Activated T-helper 9 cell treated with anti-CD3 and anti-CD28 coated beads, Interleukin-2, amount 50 U/mL, for 16 hours (primary cell): ENCODE measurements around the gene SGSH.
A peak's percentile ranks its signal among the peaks of the same experiment; 100 is the strongest.
"Not testable (repeated sequence)": the region's sequence is repeated elsewhere in the genome, so short reads cannot be mapped to it uniquely, and the experiment has no call there.

Experiments used
- DNase-seq: peaks from one replicate; pipeline ENCODE4 v3.0.0-alpha.2; 2020; ENCODE audit warnings: low read depth

SGSH gene

DNA sequence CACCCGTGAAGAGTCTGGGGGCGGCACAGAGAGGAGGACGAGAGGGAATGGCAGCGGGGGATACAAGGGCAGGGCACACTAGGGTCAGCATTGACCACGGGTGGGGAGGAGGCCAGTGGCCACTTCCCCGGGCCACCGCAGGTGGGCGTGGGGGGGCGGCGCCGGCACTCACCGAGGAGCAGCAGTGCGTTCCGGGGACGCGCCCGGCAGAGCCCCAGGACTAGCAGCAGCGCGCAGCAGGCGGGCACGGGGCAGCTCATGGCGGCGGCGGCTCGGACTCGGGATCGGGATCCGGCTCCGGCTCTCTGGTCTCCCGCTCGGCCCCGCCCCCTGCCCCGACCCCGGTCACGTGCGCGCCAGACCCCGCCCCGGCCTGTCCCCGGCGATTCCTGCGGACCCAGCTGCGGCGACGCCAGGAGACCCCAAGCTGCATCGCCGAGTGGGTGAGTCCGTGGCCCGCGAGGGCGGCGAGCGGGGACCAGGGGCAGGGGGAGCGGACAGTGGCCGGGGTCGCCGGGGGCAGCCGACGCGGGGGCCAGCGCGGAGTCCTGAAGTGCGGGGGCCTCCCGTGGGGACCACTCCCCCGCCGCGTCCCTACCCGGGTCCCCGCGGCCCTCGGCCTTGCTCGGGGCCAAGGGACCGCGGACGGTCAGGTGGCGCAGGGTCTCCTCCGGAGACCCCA is at the start of gene SGSH, which contains the start of gene SLC26A11:
Gene SGSH, minus strand, starts transcription at position 280 of the 682 bp plus-strand sequence. Its CDS starts 20 bp downstream, at position 260.
Gene SLC26A11, plus strand, starts transcription at position 374 of the 682 bp plus-strand sequence. CDS start 1,134 bp downstream, outside the sequence.
- peak; percentile 49 for DNase-seq

DNA sequence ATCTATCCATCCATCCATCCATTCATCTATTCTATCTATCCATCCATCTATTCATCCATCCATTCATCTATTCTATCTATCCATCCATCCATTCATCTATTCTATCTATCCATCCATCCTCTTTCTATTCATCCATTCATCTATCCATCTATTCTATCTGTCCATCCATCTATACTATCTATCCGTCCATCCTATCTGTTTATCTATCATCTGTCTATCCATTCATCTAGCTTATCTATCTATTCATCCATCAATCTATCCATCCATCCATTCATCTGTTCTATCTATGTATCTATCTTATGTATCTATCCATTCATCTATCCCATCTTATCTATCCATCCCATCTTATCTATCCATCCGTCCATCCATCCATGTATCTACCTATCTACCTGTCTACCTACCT is 49.3 kb upstream of the SGSH start:
- no peak for DNase-seq

DNA sequence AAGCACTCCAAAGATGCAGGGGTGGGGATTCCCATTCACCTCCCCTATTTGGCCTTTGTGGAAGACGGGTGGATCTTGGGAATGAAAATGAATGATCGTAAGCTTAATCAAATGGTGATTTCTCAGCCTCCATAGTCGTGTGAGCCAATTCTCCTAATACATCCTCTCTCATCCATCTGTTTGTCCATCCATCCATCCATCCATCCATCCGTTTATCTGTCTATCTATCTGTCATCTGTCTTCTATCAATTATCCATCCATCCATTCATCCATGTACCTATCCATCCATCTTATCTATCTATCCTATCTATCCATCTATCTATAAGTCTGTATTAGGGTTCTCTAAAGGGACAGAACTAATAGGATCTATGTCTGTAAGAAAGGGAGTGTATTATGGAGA is 48.3 kb upstream of the SGSH start:
- no peak for DNase-seq

GRCh38 chr17:80267391-80267790 is 47.3 kb upstream of the SGSH start:
- DNase-seq = no peak

DNA sequence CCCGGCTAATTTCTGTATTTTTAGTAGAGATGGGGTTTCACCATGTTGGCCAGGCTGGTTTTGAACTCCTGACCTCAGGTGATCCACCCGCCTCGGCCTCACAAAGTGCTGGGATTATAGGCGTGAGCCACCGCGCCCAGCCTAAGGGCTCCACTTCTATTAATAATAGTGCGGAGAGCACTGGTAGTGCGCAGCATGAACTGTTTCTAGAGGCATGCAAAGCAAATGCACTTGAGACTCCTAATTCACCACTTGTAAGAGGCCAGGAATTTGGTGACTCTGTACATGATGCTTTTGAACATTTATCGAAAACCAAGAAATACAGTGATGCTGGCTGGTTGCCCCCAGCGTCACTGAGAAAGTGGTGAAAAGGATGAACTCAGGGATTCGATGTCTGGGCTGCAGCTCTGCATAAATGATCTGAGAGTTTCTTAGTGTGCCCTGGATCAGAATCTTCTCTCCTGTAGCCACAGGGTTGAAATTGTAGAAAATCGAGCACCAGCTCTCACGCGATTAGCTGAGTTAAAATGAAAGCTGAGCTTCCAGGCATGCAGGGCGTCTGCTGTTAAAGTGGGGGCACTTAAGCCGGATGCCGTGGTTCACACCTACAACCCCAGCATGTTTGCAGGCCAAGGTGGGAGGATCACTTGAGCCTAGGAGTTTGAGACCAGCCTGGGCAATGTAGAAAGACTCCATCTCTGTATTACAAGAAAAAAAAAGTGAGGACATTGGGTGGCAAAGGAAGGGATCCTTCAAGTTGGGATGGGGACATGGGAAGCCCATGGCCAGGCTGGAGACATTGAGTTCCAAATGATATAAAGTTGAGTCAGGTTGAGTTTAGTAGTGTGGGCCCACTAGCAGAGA is 45.3 kb upstream of the SGSH start:
- DNase-seq = peak; percentile 65

DNA sequence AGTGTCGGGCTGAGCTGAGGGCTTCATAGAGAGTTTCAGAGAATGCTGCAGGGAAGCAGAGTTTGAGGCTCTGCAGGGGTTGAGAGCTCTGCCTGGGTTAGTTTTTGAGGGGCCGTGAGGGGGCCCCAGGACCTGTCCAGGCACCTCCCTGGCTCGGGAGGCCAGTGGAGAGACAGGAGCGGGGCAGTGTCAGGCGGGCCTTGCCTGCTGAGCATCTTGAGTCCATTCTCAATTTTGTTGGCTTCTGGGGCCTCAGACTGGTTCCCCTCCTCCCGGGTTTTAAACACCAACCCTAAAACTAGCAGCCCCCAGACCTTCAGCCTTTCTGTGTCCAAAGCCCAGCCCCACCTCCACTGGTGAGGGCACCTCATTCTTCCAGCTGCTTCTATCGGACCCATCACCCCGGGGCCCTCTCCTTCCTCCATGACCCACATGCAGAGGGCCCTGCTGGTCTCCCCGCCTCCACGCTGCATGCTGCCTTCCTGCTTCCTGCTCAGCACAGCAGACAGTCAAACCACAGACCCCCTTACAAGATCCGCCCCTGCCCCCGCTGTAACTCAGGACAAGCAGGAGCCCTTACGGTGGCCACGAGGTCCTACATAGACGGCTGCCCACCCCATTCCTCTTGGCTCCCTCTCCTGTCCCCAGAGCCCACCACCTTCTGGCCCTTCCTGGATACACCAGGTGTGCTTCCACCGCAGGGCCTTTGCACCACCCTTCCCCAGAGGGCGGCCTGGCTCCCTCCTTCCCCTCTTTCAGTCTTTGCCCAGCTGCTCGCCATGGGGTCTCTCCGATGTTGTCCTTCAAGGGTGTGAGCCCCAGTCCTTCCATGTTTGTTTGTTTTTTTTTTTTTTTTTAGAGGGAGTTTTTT is 44.3 kb upstream of the SGSH start:
- DNase-seq = peak; percentile 42

DNA sequence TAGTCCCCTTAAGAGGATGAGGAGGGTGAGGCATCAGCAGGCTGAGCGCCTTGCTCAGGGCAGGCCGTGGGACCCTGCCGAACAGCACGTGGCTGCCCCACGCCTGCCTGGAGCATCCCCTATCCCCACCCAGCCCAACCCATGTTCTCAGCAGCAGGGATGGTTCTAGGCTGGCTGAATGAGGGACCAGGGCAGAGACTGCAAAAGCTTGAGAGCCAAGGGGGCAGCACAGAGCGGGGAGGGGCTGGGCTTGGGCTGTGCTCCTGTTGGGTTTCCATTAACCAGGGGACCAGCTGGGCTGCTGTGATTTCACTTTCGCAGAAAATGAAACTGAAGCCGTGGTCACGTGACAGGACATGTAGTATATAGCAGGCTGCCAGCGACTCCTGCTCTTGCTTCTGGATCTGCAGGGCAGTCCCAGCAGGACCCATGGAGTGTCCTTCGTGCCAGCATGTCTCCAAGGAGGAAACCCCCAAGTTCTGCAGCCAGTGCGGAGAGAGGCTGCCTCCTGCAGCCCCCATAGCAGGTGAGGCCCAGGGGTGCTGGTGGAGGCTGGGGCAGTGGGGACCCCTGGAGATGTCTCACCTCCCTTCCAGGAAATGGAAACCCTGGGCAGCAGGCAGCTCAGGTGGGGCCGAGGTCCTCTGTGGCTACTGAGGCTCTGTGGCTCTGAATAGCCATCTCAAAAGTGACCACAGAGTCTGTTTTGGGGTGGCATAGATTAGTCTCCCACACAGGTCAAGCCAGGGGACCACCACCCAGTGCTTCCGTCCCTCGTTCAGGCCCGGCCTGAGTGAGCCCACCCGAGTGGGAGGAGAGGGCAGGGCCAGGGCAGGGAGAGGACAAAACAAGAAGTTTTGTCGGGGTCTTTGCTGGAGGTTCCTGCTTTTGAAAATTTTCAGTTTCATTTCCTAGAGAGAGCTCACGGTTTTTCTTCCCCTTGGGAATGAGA is 43.4 kb upstream of the SGSH start:
- DNase-seq = peak; percentile 76

DNA sequence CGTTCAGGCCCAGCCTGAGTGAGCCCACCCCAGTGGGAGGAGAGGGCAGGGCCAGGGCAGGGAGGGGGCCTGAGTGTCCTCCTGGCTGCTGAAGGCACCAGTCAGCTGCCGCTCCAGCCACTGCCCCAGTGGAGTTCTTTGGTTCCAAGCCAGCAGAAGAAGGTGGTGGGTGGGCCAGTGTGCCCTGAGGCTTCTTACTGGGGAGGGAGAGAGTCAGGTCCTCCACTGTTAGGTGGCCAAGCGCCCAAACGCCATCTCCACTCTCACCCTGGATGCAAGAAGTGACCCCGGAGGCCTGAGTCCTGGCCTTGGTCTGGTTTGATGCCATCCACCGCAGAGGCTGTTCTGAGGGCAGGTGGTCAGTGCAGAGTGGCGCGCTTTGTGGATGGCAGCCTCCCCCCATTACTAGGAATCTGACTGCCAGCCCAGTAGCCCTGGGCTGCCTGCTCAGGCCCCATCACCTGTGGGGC is 42.7 kb upstream of the SGSH start:
- DNase-seq = no peak

- no peak for DNase-seq
Observed at GRCh38 chr17:80262291-80262690, 42.2 kb upstream of the SGSH start.

DNA sequence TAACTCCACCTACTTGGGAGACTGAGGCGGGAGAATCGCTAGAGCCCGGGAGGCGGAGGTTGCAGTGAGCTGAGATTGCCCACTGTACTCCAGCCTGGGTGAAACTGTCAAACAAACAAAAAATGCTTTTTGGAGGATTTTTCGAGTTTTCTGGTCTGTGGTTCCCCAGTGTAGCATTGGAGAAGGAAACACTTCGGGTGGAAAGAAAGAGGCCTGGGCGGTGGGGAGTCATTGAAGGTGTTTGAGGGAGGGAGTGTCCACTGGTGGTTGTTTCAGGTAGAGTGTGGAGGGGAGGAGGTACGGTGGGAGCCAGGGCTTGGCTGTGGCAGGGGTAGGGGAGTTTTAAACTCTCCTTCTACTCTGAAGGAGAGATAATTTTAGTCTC is 41.8 kb upstream of the SGSH start:
- DNase-seq = no peak

DNA sequence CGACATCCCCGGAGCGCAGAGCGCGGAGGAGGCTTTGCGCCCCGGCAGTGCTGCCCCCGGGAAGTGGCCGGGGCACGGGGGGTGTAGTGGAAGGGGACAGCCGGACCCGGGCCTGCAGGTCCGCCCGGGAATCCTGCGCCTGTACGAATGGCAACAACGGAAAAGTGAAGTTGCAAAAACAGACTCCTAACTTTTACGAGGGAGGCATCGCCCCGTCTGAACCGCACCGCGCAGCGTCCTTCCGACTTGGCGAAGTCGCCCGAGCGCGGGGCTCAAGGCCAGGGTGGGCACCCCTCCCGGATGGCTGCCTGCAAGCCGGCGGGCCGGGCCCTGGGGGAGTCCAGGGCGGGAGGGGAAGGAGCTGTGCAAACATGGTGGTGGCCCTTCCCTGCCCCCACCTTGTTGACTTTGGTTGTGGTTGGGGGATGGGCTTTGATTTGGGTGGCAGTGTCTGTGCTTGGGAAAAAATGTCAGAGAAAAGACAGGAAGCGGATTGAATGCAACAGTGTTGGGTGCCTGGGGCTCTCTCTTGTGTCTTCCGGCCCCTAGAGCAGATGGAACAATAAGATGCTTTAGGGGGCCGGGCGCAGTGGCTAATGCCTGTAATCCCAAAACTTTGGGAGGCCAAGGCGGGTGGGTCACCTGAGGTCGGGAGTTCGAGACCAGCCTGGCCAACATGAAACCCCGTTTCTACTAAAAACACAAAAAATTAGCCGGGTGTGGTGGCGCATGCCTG is 41.2 kb upstream of the SGSH start:
- peak; percentile 44 for DNase-seq

GRCh38 chr17:80260791-80261158 is 40.6 kb upstream of the SGSH start, which contains the start of gene RNF213:
TSS of gene RNF213 (plus strand) at chr17:80260852. CDS start at chr17:80263682, 2,830 bp downstream.
- DNase-seq = peak; percentile 46

- DNase-seq = peak; percentile 80
Observed at GRCh38 chr17:80260069-80260535, 40.0 kb upstream of the SGSH start.

GRCh38 chr17:80259457-80260068 is 39.4 kb upstream of the SGSH start:
- no peak for DNase-seq

DNA sequence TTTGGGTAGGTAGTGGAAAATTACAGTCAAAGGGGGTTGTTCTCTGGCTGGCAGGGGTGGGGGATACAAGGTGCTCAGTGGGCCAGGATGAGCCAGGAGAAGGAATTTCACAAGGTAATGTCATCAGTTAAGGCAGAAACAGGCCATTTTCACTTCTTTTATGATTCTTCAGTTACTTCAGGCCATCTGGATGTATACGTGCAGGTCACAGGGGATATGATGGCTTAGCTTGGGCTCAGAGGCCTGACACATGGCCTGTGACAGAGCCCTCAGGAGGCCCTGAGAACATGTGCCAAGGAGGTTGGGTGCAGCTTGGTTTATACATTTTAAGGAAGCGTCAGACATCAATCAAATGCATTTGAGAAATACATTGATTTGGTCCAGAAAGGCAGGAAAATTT is 38.2 kb upstream of the SGSH start:
- not testable (repeated sequence) for DNase-seq

DNA sequence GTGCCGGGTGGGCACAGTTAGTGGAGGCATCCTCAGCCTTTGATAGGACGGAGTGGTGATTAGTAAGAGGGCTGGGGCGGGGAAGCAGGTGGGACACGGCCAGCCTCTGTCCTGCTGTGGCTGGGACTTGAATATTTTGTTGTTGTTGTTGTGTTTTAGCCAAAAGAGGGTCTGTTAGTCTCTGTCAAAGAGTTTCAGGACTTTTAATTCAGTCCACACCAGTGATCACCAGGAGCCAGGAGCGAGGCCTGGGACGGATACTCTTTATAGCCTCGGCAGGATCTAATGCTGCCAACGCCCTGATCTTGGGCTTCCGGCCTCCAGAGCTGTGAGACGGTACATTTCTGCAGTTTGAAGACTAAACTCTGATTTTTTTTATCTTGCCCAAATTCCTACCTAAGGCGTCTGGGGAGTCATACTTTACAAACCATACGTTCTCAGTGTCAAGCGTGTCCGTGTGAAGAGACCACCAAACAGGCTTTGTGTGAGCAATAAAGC is 37.6 kb upstream of the SGSH start:
- no peak for DNase-seq

DNA sequence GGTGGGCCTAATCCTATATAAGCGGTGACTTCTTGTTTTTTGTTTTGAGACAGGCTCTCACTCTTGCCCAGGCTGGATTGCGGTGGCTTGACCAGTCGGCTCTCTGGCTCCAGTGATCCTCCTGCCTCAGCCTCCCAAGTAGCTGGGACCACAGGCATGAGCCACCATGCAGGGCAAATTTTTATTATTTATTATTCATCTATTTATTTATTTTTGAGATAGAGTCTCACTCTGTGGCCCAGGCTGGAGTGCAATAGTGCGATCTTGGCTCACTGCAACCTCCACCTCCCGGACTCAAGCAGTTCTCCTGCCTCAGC is 35.9 kb upstream of the SGSH start:
- no peak for DNase-seq

DNA sequence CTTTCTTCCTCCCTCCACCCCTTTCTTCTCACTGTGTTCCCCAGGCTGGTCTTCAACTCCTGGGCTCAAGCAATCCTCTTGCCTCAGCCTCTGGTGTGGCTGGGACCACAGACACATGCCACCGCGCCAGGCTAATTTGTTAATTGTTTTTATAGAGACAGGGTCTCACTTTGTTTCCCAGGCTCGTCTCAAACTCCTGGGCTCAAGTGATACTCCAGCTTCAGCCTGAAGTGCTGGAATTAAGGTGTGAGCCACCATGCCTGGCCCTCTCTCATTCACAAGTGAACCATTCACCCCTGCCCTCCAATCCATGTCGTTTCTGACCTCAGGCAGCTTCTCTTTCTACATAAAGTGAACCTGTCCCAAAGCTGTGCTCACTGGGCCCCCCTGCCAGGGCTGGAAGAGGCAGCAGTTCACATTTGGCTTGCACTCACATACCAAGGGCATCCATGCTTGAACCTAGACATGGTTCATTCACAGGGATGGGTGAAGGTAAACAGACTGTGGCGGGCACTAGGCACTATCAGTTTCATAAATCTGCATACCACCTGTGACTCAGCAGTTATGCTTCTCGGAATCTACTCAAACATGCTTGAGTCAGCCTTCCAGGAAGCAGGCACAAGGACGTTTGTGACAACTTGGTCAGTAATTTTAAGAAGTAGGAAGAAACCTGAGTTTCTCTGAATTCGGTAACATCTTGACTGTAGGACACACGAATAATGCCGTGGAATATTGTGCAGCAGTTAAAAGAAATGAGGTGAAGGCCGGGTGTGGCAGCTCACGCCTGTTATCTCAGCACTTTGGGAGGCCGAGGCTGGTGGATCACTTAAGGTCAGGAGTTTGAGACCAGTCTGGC is 34.5 kb upstream of the SGSH start:
- DNase-seq = peak; percentile 53
